GM12878 (cell line): Measurements from ENCODE around the gene ISOC2. TPM values are rescaled to one million over a fixed set of nuclear protein-coding genes. Genes with fewer than 3 reads are reported as not detected.

Source experiments
- ATAC-seq: fragments of 200-7000 bp; cut with Tn5 transposase; 3 replicates; pipeline ENCODE4 v1.9.1; 2020; ENCODE audit warnings: mild to moderate bottlenecking, moderate library complexity
- BruUV-seq: library from RNA; stranded (reverse); fragments of 400-500 nt; replicated peaks from 2 replicates; lab custom pipeline; 2021; lab: Mats Ljungman, UMichigan
- CTCF ChIA-PET: fragments of 300-600 bp; sonication (Branson Sonifier 250); formaldehyde crosslinking; extraction: SDS; loops from one replicate; lab custom pipeline; 2021; ENCODE audit warnings: inconsistent platforms; lab: Yijun Ruan, JAX
- POLR2A ChIA-PET: fragments of 350-600 bp; formaldehyde crosslinking; extraction: SDS; loops from one replicate; lab custom pipeline; 2021; ENCODE audit warnings: inconsistent platforms; lab: Charles Lee
- RAD21 ChIA-PET: fragments of 300-600 bp; sonication (Branson Sonifier 250); formaldehyde crosslinking; loops from one replicate; lab custom pipeline; 2023; ENCODE audit warnings: antibody characterized with exemption; ENCODE audit not compliant: unreplicated experiment; lab: Charles Lee
- SMC1A ChIA-PET: fragments of 300-600 bp; sonication (Branson Sonifier 250); formaldehyde crosslinking; loops from one replicate; lab custom pipeline; 2023; ENCODE audit not compliant: unreplicated experiment, uncharacterized antibody; lab: Charles Lee
- DNase-seq: peaks from one replicate; pipeline ENCODE4 v3.0.0-alpha.2; 2011; ENCODE audit warnings: low read depth, low spot score
- FAIRE-seq: peaks from 3 replicates; lab custom pipeline; 2011; peaks lifted over from hg19 to GRCh38; lab: Jason Lieb, UNC
- H2AFZ ChIP-seq: 2 replicates; pipeline ENCODE4 v1.6.0; 2011; ENCODE audit warnings: low read depth, low read length, control low read depth; ENCODE audit not compliant: control insufficient read depth
- H3K27ac ChIP-seq: 2 replicates; pipeline ENCODE4 v1.5.1; 2011; ENCODE audit warnings: control low read depth; ENCODE audit not compliant: control insufficient read depth, insufficient read depth
- H3K27me3 ChIP-seq, 2 experiments: replicated peaks in 1 of 2; 2 replicates each; pipeline versions ENCODE4 v1.6.0 to v1.6.1; 2011; ENCODE audit warnings: low read length in 1 of 2; ENCODE audit not compliant: control insufficient read depth in 2 of 2, insufficient read depth in 2 of 2
- H3K36me3 ChIP-seq, 2 experiments: 2 replicates each; pipeline ENCODE4 v1.5.1; 2011; ENCODE audit warnings: low read length in 1 of 2; ENCODE audit not compliant: control insufficient read depth in 2 of 2, insufficient read depth in 2 of 2
- H3K4me1 ChIP-seq: 2 replicates; pipeline ENCODE4 v1.6.1; 2011; ENCODE audit warnings: mild to moderate bottlenecking, low read length, moderate library complexity, mixed read lengths; ENCODE audit not compliant: control insufficient read depth, insufficient read depth
- H3K4me2 ChIP-seq: 2 replicates; pipeline ENCODE4 v1.6.0; 2011; ENCODE audit warnings: control low read depth; ENCODE audit not compliant: control insufficient read depth, insufficient read depth
- H3K4me3 ChIP-seq: fragments of 200-600 bp; sonication (generic); 2 replicates; pipeline ENCODE4 v1.5.1; 2016
- H3K79me2 ChIP-seq: 2 replicates; pipeline ENCODE4 v1.6.0; 2011; ENCODE audit warnings: low read length; ENCODE audit not compliant: control insufficient read depth, insufficient read depth
- H3K9ac ChIP-seq: 2 replicates; pipeline ENCODE4 v1.8.0; 2011; ENCODE audit warnings: low read length, control low read depth, mixed read lengths; ENCODE audit not compliant: control insufficient read depth, insufficient read depth
- H3K9me3 ChIP-seq: replicated peaks from 3 replicates; pipeline ENCODE4 v1.5.1; 2011; ENCODE audit warnings: mild to moderate bottlenecking, low read length; ENCODE audit not compliant: control insufficient read depth, insufficient read depth
- H4K20me1 ChIP-seq: 2 replicates; pipeline ENCODE4 v1.6.0; 2011; ENCODE audit not compliant: control insufficient read depth, insufficient read depth
- ETV6 ChIP-seq, 2 experiments: fragments of 450-650 bp in 1 of 2; IDR thresholded peaks in 1 of 2; conservative IDR thresholded peaks in 1 of 2; 2 replicates each; pipeline ENCODE4 v1.6.1; 2014; ENCODE audit warnings: antibody characterized with exemption in 1 of 2, borderline replicate concordance in 1 of 2, low read depth in 1 of 2, mild to moderate bottlenecking in 1 of 2, moderate library complexity in 1 of 2
- SIN3A ChIP-seq: IDR thresholded peaks from 2 replicates; pipeline ENCODE4 v1.6.1; 2012; ENCODE audit warnings: low read depth, low read length, improper control_type of control experiment
- ZNF217 ChIP-seq: fragments of 450-650 bp; IDR thresholded peaks from 2 replicates; pipeline ENCODE4 v1.6.1; 2017; ENCODE audit warnings: antibody characterized with exemption, mild to moderate bottlenecking
- WGBS: methylation state at CpG from one replicate; pipeline ENCODE4 v1.1.6; 2016; ENCODE audit warnings: low lambda C conversion rate; ENCODE audit not compliant: insufficient replicate concordance, insufficient coverage; ENCODE audit errors: missing lambda C conversion rate; 5-methylcytosine and 5-hydroxymethylcytosine counted together
- in situ Hi-C: fragments of 300-500 bp; cut with MboI; formaldehyde crosslinking; loops from 9 replicates; pipeline ENCODE4 v1.14.3; 2018; ENCODE audit warnings: mixed read lengths
- intact Hi-C: fragments of 100-400 bp; cut with micrococcal nuclease; formaldehyde crosslinking; loops from one replicate; pipeline ENCODE4 v1.14.2; 2022; ENCODE audit not compliant: unreplicated experiment
- polyA plus RNA-seq, 11 experiments: library from polyadenylated mRNA; depleted of rRNA in 4 of 11; unstranded in 6 of 11; stranded (reverse) in 5 of 11; fragments of >200 nt; fragmentation: Nextera tagmentation in 4 of 11; fragmentation: Illumina TruSeq in 1 of 11; extraction: Ambion mirVana in 4 of 11; extraction: Trizol in 1 of 11; gene quantifications; 1 replicate in 1 of 11; 2 replicates in 10 of 11; pipeline versions ENCODE4 v1.2.1 to v1.2.3, GENCODE V29; 2011 to 2016; ENCODE audit warnings: inconsistent platforms in 2 of 11, missing spikeins in 2 of 11, low read depth in 1 of 11
- total RNA-seq, 4 experiments: library from RNA; depleted of rRNA in 3 of 4; stranded (reverse); fragments of >200 nt in 3 of 4; fragmentation: Illumina TruSeq in 1 of 4; extraction: Trizol in 1 of 4; gene quantifications; 2 replicates each; pipeline versions ENCODE4 v1.2.1 to v1.2.3, GENCODE V29; 2013 to 2021
- TF ChIP-seq, protein P1 (sequence below): fragments of 450-650 bp; IDR thresholded peaks from 2 replicates; pipeline ENCODE4 v1.6.1; 2014; ENCODE audit warnings: mild to moderate bottlenecking

Gene ISOC2
- total and polyA plus RNA-seq, 10 of the 15 experiments (the other 5 are each of a cell fraction or from before 2014, with no cell fraction given) = 0.72 to 238 (median 56.9) TPM

DNA sequence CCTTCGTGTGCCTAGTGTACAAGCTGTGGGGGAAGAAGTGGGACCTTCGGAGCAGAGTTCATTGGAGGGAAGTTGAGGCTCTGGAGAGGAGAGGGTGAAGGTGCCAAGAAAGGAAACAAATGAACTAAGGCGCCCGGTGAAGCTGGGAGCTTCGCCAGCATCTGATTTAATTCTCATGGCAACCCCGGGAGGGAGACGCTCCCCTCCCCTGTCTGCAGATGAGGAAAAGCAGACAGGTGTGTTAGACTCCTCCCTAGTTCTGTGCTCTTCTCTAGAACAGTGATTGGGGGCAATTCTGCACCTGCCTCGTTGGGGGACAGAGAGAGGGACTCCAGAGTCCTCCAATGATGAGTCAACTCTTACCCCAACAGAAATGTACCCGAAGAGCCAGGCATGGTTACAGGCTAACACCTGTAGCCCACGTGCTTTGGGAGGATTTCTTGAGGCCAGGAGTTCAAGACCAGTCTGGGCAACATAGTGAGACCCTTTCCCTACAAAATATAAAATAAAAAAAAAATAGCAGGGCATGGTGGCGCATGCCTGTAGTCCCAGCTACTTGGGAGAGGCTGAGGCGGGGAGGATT is 31.0 kb upstream of the ISOC2 start:
- no peak for FAIRE-seq
- RAD21 ChIA-PET = no interaction called here
- no peak for ATAC-seq
- intact Hi-C loops = no loop called here
- in situ Hi-C loops = no loop called here
- Histone ChIP-seq H4K20me1 (no peaks in the 10 kb centered on the region), H3K4me2 (no peak overlapping the region), H3K27me3 (no peaks in the 10 kb centered on the region; a peak in 1 of 4 replicates), H3K36me3 (no peaks in the 10 kb centered on the region), H3K27ac (no peak overlapping the region), H3K4me1 (no peaks in the 10 kb centered on the region), H3K9ac (no peak overlapping the region), H2AFZ (no peak overlapping the region), H3K9me3 (no peaks in the 10 kb centered on the region), H3K4me3 (no peak overlapping the region), H3K79me2 (no peaks in the 10 kb centered on the region)
- CTCF ChIA-PET = interaction anchor here (2.5 kb wide), 1 partner anchor 12 kb away, joined by 9 read pairs; no protein-coding TSS in a partner anchor
- WGBS = 31% methylated on average over 12 of the region's 12 CpGs
- BruUV-seq = no TSS peak
- SMC1A ChIA-PET = no interaction called here
- DNase-seq = no peak
- TF ChIP-seq ETV6 (conservative IDR thresholded peaks at IDR 0.05 in 1 of 2, IDR thresholded peaks at IDR 0.05 in 1 of 2; ENCODE audit: borderline replicate concordance in 1 of 2, low read depth in 1 of 2) = no peak
- TF ChIP-seq SIN3A = no peak
- TF ChIP-seq, protein P1, sequence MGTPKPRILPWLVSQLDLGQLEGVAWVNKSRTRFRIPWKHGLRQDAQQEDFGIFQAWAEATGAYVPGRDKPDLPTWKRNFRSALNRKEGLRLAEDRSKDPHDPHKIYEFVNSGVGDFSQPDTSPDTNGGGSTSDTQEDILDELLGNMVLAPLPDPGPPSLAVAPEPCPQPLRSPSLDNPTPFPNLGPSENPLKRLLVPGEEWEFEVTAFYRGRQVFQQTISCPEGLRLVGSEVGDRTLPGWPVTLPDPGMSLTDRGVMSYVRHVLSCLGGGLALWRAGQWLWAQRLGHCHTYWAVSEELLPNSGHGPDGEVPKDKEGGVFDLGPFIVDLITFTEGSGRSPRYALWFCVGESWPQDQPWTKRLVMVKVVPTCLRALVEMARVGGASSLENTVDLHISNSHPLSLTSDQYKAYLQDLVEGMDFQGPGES = no peak
- POLR2A ChIA-PET = no interaction called here

DNA sequence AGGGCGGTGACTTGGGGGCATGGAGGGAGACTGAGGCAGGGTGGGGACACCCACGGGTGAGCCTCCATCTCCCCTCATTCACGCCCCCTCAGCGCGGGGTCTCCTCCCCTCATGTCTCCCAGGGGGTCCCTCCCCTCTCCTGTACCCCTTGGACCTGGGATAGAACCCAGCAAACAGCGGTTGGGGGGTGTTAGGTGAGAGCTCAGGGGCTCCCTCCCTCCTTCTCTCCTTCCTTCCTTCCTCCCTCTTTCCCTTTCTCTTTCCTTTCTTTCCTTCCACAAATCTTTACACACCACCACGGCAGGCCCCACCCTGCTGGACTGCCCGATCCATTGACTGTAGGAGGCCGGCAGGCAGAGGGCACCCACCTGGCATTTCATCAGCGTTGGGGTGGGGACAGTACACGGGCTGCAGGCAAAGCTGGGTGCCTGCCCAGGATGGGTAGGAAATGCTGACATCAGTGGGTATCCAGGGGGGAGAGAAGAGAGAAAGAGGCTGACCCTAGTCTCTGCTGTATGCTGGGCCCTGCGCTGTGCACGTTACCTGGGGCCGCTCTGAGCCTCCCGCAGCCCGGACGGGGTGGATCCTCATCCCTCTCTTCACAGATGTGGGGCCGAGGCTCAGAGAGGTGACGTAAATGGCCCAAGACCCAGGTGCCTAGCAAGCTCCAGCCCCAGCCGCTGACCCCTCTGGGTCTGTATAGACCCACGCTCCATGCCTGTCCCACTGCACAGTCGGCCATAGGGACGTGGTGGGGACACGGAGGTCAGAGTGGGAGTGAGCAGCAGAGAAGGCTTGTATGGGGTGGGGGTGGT is 30.3 kb upstream of the ISOC2 start:
- Histone ChIP-seq H3K9me3 (no peaks in the 10 kb centered on the region), H4K20me1 (no peaks in the 10 kb centered on the region), H3K9ac (no peak overlapping the region), H3K4me2 (no peak overlapping the region), H2AFZ (no peak overlapping the region), H3K27me3 (no peaks in the 10 kb centered on the region; a peak in 1 of 4 replicates), H3K4me3 (no peak overlapping the region), H3K79me2 (no peaks in the 10 kb centered on the region), H3K27ac (no peak overlapping the region), H3K4me1 (no peaks in the 10 kb centered on the region; the same call in 1 of the 2 replicates), H3K36me3 (no peaks in the 10 kb centered on the region)
- FAIRE-seq = no peak
- intact Hi-C loops (no loop called here), in situ Hi-C loops (no loop called here)
- CTCF ChIA-PET = interaction anchor here (2.5 kb wide), 1 partner anchor 12 kb away, joined by 9 read pairs; no protein-coding TSS in a partner anchor
- no peak for DNase-seq
- ATAC-seq = no peak
- SMC1A ChIA-PET = no interaction called here
- TF ChIP-seq ZNF217 = no peak
- POLR2A ChIA-PET = no interaction called here
- RAD21 ChIA-PET = no interaction called here
- no TSS peak for BruUV-seq
- 47% methylated on average over 23 of the region's 24 CpGs for WGBS
